Sigmoid colon (tissue), 4 donors: ENCODE results near the gene PCSK9.

ENCODE experiments used
- POLR2A ChIP-seq, 2 donors: fragments of 450-650 bp; IDR thresholded peaks; one replicate each; pipeline ENCODE4 v1.6.1; 2016; ENCODE audit warnings: antibody characterized with exemption in 2 of 2, mild to moderate bottlenecking in 2 of 2, moderate library complexity in 2 of 2
- POLR2AphosphoS5 ChIP-seq, 4 donors: sonication (generic); formaldehyde crosslinking; IDR thresholded peaks; one replicate each; pipeline ENCODE4 v1.6.1; 2017; ENCODE audit warnings: antibody characterized with exemption in 4 of 4
- TF ChIP-seq, protein P1 (sequence below), 4 experiments: fragments of 450-650 bp in 3 of 4; fragments of 200-600 bp in 1 of 4; IDR thresholded peaks; one replicate each; pipeline ENCODE4 v1.5.1; 2016 to 2019; ENCODE audit warnings: antibody characterized with exemption in 4 of 4, mild to moderate bottlenecking in 3 of 4, moderate library complexity in 2 of 4

DNA sequence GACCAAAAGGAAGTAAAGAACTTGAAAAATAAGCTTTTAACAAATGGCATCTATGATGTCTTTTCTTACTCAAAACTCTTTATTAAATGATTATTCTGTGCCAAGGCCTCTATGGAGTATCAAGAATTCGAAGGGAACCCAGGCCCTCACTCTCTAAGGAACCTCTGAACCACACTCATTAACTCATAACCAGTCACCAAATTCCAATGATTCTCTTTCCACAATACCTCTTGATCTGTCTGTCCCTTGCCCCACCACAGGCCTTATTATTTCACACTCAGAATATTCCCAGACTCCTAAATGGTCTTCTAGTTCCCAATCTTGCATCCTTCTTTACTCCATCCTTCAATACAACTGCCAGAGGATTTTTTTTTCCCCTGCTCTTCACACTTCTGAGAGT is 37.0 kb downstream of the PCSK9 start:
- no peak for TF ChIP-seq POLR2AphosphoS5 (IDR thresholded peaks at IDR 0.05)
- TF ChIP-seq, protein P1, sequence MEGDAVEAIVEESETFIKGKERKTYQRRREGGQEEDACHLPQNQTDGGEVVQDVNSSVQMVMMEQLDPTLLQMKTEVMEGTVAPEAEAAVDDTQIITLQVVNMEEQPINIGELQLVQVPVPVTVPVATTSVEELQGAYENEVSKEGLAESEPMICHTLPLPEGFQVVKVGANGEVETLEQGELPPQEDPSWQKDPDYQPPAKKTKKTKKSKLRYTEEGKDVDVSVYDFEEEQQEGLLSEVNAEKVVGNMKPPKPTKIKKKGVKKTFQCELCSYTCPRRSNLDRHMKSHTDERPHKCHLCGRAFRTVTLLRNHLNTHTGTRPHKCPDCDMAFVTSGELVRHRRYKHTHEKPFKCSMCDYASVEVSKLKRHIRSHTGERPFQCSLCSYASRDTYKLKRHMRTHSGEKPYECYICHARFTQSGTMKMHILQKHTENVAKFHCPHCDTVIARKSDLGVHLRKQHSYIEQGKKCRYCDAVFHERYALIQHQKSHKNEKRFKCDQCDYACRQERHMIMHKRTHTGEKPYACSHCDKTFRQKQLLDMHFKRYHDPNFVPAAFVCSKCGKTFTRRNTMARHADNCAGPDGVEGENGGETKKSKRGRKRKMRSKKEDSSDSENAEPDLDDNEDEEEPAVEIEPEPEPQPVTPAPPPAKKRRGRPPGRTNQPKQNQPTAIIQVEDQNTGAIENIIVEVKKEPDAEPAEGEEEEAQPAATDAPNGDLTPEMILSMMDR (IDR thresholded peaks at IDR 0.05) = no peak
- no peak for TF ChIP-seq POLR2A (IDR thresholded peaks at IDR 0.05)
